Neural progenitor cell (in vitro differentiated cells): ENCODE results near the gene VHLL. TPM values are rescaled to one million over a fixed set of nuclear protein-coding genes. Genes with fewer than 3 reads are reported as not detected.

Experiments
- DNase-seq: peaks from one replicate; pipeline ENCODE4 v3.0.0-alpha.2; 2016; ENCODE audit warnings: low spot score
- H2AFZ ChIP-seq: fragments of 200-600 bp; sonication (generic); replicated peaks from 2 replicates; pipeline ENCODE4 v1.6.1; 2016; ENCODE audit warnings: antibody characterized with exemption
- H3F3A ChIP-seq: fragments of 200-600 bp; sonication (generic); 2 replicates; pipeline ENCODE4 v1.6.1; 2016; ENCODE audit warnings: antibody characterized with exemption, low read depth
- H3K27ac ChIP-seq: fragments of 200-600 bp; sonication (generic); 2 replicates; pipeline ENCODE4 v1.5.1; 2016; ENCODE audit warnings: mild to moderate bottlenecking
- H3K27me3 ChIP-seq: fragments of 200-600 bp; sonication (generic); 2 replicates; pipeline ENCODE4 v1.6.1; 2016; ENCODE audit warnings: mild to moderate bottlenecking, moderate library complexity
- H3K36me3 ChIP-seq: fragments of 200-600 bp; sonication (generic); 2 replicates; pipeline ENCODE4 v1.5.1; 2016
- H3K4me1 ChIP-seq: fragments of 200-600 bp; sonication (generic); 2 replicates; pipeline ENCODE4 v1.6.1; 2016; ENCODE audit warnings: mixed run types
- H3K4me2 ChIP-seq: fragments of 200-600 bp; sonication (generic); 2 replicates; pipeline ENCODE4 v1.6.1; 2016
- H3K4me3 ChIP-seq: fragments of 200-600 bp; sonication (generic); 2 replicates; pipeline ENCODE4 v1.5.1; 2016
- H3K79me2 ChIP-seq: fragments of 200-600 bp; sonication (generic); 2 replicates; pipeline ENCODE4 v1.6.1; 2016; ENCODE audit warnings: low read depth
- H3K9ac ChIP-seq: fragments of 200-600 bp; sonication (generic); 2 replicates; pipeline ENCODE4 v1.6.1; 2016
- H3K9me3 ChIP-seq: fragments of 200-600 bp; sonication (generic); 2 replicates; pipeline ENCODE4 v1.5.1; 2016; ENCODE audit warnings: low read depth
- H4K20me1 ChIP-seq: fragments of 200-600 bp; sonication (generic); 2 replicates; pipeline ENCODE4 v1.6.1; 2016; ENCODE audit warnings: low read depth
- H3K27ac Mint-ChIP-seq: 3 replicates; pipeline ENCODE4 v1.8.0; 2021; ENCODE audit warnings: mixed read lengths
- H3K27me3 Mint-ChIP-seq: 2 replicates; pipeline ENCODE4 v1.8.0; 2022; ENCODE audit warnings: low read depth, mild to moderate bottlenecking, inconsistent platforms, moderate library complexity, mixed read lengths; ENCODE audit not compliant: insufficient read depth
- H3K36me3 Mint-ChIP-seq: 3 replicates; pipeline ENCODE4 v1.8.0; 2021; ENCODE audit warnings: mixed read lengths
- H3K4me1 Mint-ChIP-seq: 3 replicates; pipeline ENCODE4 v1.8.0; 2021; ENCODE audit warnings: mixed read lengths
- H3K4me3 Mint-ChIP-seq: 3 replicates; pipeline ENCODE4 v1.8.0; 2021; ENCODE audit warnings: mild to moderate bottlenecking, moderate library complexity, mixed read lengths
- H3K9me3 Mint-ChIP-seq: 3 replicates; pipeline ENCODE4 v1.8.0; 2020; ENCODE audit warnings: mixed read lengths
- CTCF ChIP-seq: fragments of 200-600 bp; sonication (generic); IDR thresholded peaks from 2 replicates; pipeline ENCODE4 v1.5.1; 2017; ENCODE audit warnings: antibody characterized with exemption, mild to moderate bottlenecking
- EZH2 ChIP-seq: fragments of 200-600 bp; sonication (generic); IDR thresholded peaks from 2 replicates; pipeline ENCODE4 v1.6.1; 2017; ENCODE audit warnings: antibody characterized with exemption, mild to moderate bottlenecking, moderate library complexity
- EZH2phosphoT487 ChIP-seq: fragments of 200-600 bp; sonication (generic); IDR thresholded peaks from 2 replicates; pipeline ENCODE4 v1.6.1; 2017; ENCODE audit warnings: antibody characterized with exemption
- total RNA-seq: library from RNA; depleted of rRNA; stranded (reverse); fragments of >200 nt; gene quantifications from 2 replicates; pipeline ENCODE4 v1.2.3, GENCODE V29; 2015; ENCODE audit warnings: low replicate concordance

VHLL gene
- total RNA-seq, 1 donor from 2014 or later = not detected

- Mint-ChIP-seq H3K27ac (no peak overlapping the region), H3K27me3 (peaks cover 2% of the 10 kb centered on the region), H3K4me1 (peaks cover 8% of the 10 kb centered on the region), H3K36me3 (peaks cover 1% of the 10 kb centered on the region), H3K9me3 (no peaks in the 10 kb centered on the region), H3K4me3 (peak overlapping the region; percentile 46)
- no peak overlapping the region for H3K4me3 ChIP-seq
- H3F3A ChIP-seq = peaks cover 11% of the 10 kb centered on the region
- H3K36me3 ChIP-seq = no peaks in the 10 kb centered on the region
- no peaks in the 10 kb centered on the region for H3K79me2 ChIP-seq
- no peak overlapping the region for H3K4me2 ChIP-seq
- no peak overlapping the region for H3K27ac ChIP-seq
- TF ChIP-seq EZH2 = no peak
- no peak for TF ChIP-seq CTCF
- no peak for TF ChIP-seq EZH2phosphoT487
- no peak for DNase-seq
- peaks cover 4% of the 10 kb centered on the region for H3K4me1 ChIP-seq
- no peak overlapping the region for H2AFZ ChIP-seq
- no peak overlapping the region for H3K9ac ChIP-seq
- no peaks in the 10 kb centered on the region for H4K20me1 ChIP-seq
- no peaks in the 10 kb centered on the region for H3K9me3 ChIP-seq
- H3K27me3 ChIP-seq = no peaks in the 10 kb centered on the region
These were observed 6.0 kb downstream of the VHLL start for GRCh38 chr1:156293098-156293434.

GRCh38 chr1:156291226-156292061 is 7.7 kb downstream of the VHLL start:
- no peaks in the 10 kb centered on the region for H3K27me3 Mint-ChIP-seq
- H3F3A ChIP-seq = peaks cover 11% of the 10 kb centered on the region
- peak; percentile 92 for DNase-seq
- H3K4me1 Mint-ChIP-seq = peaks cover 8% of the 10 kb centered on the region
- no peaks in the 10 kb centered on the region for H4K20me1 ChIP-seq
- H3K9me3 Mint-ChIP-seq = no peaks in the 10 kb centered on the region
- no peaks in the 10 kb centered on the region for H3K36me3 ChIP-seq
- H3K27ac Mint-ChIP-seq = peak overlapping the region; percentile 95
- peaks cover 4% of the 10 kb centered on the region for H3K4me1 ChIP-seq
- TF ChIP-seq EZH2phosphoT487 (no peak), CTCF (no peak), EZH2 (no peak)
- H2AFZ ChIP-seq = peak overlapping the region; percentile 77
- peak overlapping the region; percentile 47 for H3K4me3 ChIP-seq
- peak overlapping the region; percentile 76 for H3K4me2 ChIP-seq
- H3K27ac ChIP-seq = no peak overlapping the region
- H3K9me3 ChIP-seq = no peaks in the 10 kb centered on the region
- H3K79me2 ChIP-seq = no peaks in the 10 kb centered on the region
- H3K36me3 Mint-ChIP-seq = peaks cover 1% of the 10 kb centered on the region
- peak overlapping the region; percentile 90 for H3K4me3 Mint-ChIP-seq
- H3K9ac ChIP-seq = no peak overlapping the region
- no peaks in the 10 kb centered on the region for H3K27me3 ChIP-seq

GRCh38 chr1:156289857-156290256 is 9.2 kb downstream of the VHLL start:
- Histone ChIP-seq H3K36me3 (no peaks in the 10 kb centered on the region), H3K4me1 (peaks cover 2% of the 10 kb centered on the region), H3K9me3 (no peaks in the 10 kb centered on the region), H3K79me2 (no peaks in the 10 kb centered on the region), H4K20me1 (no peaks in the 10 kb centered on the region), H2AFZ (no peak overlapping the region), H3K4me3 (no peak overlapping the region), H3K27me3 (no peaks in the 10 kb centered on the region), H3K9ac (no peak overlapping the region), H3F3A (peaks cover 11% of the 10 kb centered on the region), H3K4me2 (no peak overlapping the region), H3K27ac (no peak overlapping the region)
- DNase-seq = no peak
- Mint-ChIP-seq H3K4me3 (no peak overlapping the region), H3K4me1 (peaks cover 7% of the 10 kb centered on the region), H3K36me3 (peaks cover 1% of the 10 kb centered on the region), H3K27ac (no peak overlapping the region), H3K27me3 (no peaks in the 10 kb centered on the region), H3K9me3 (no peaks in the 10 kb centered on the region)
- no peak for TF ChIP-seq EZH2phosphoT487
- no peak for TF ChIP-seq CTCF
- no peak for TF ChIP-seq EZH2
